T-helper 1 cell (primary cell): ENCODE measurements around the gene DLX4.

ENCODE experiments used
- DNase-seq, 5 donors: peaks; one replicate each; pipeline ENCODE4 v3.0.0-alpha.2; 2012 to 2020

Gene DLX4

GRCh38 chr17:49968405-49969133 is 421 bp upstream of the DLX4 start:
- DNase-seq, result peak; percentile 21 to 64 (median 57)

- DNase-seq, result no peak
Observed at GRCh38 chr17:49969795-49970389, 902 bp downstream of the DLX4 start.

- no peak for DNase-seq
Observed at GRCh38 chr17:49970498-49970897, 1.5 kb downstream of the DLX4 start.

- DNase-seq, result no peak
Observed at GRCh38 chr17:49971199-49971847, 2.3 kb downstream of the DLX4 start.

GRCh38 chr17:49971848-49972485 is 3.0 kb downstream of the DLX4 start:
- DNase-seq, result no peak

- no peak for DNase-seq
Observed at GRCh38 chr17:49972486-49973270, 3.7 kb downstream of the DLX4 start.

GRCh38 chr17:49973271-49973615 is 4.3 kb downstream of the DLX4 start:
- DNase-seq, result no peak

- no peak for DNase-seq
Observed at GRCh38 chr17:49975531-49975930, 6.5 kb downstream of the DLX4 start.

- DNase-seq, result no peak
Observed at GRCh38 chr17:49976163-49976827, 7.3 kb downstream of the DLX4 start.

- DNase-seq, result no peak
Observed at GRCh38 chr17:49976828-49977202, 7.8 kb downstream of the DLX4 start.

GRCh38 chr17:49977463-49978389 is 8.7 kb downstream of the DLX4 start:
- DNase-seq, result no peak

GRCh38 chr17:49978501-49978900 is 9.5 kb downstream of the DLX4 start:
- no peak for DNase-seq

- no peak for DNase-seq
Observed at GRCh38 chr17:49979748-49980479, 10.9 kb downstream of the DLX4 start.

GRCh38 chr17:49980703-49981197 is 11.8 kb downstream of the DLX4 start:
- DNase-seq, result no peak

GRCh38 chr17:49984283-49984682 is 15.3 kb downstream of the DLX4 start:
- DNase-seq, result no peak

- DNase-seq, result no peak
Observed at GRCh38 chr17:49984776-49985175, 15.8 kb downstream of the DLX4 start.

GRCh38 chr17:49985310-49985990 is 16.5 kb downstream of the DLX4 start:
- no peak for DNase-seq

GRCh38 chr17:49986396-49987289 is 17.7 kb downstream of the DLX4 start:
- no peak for DNase-seq

- DNase-seq, result no peak
Observed at GRCh38 chr17:49987290-49987585, 18.2 kb downstream of the DLX4 start.
